IMR-90 (cell line): ENCODE data around the gene OAF. TPM values are rescaled to one million over a fixed set of nuclear protein-coding genes. Genes with fewer than 3 reads are reported as not detected.

Experiments
- ATAC-seq: fragments of 200-7000 bp; cut with Tn5 transposase; 2 replicates; pipeline ENCODE4 v1.9.1; 2020; ENCODE audit warnings: low read depth, mild to moderate bottlenecking, moderate library complexity
- BruUV-seq: library from RNA; stranded (reverse); fragments of 400-500 nt; replicated peaks from 2 replicates; lab custom pipeline; 2021; lab: Mats Ljungman, UMichigan
- CTCF ChIA-PET: fragments of 300-600 bp; formaldehyde crosslinking; extraction: SDS; loops from one replicate; lab custom pipeline; 2021; ENCODE audit warnings: antibody characterized with exemption; lab: Yijun Ruan, JAX
- POLR2A ChIA-PET: fragments of 300-600 bp; sonication (Branson Sonifier 250); formaldehyde crosslinking; loops from one replicate; lab custom pipeline; 2022; ENCODE audit warnings: antibody characterized with exemption; ENCODE audit not compliant: unreplicated experiment; lab: Charles Lee
- DNase-seq: peaks from one replicate; pipeline ENCODE4 v3.0.0; 2013
- H2AFZ ChIP-seq: replicated peaks from 2 replicates; pipeline ENCODE3; 2013; ENCODE audit warnings: low read length, mild to moderate bottlenecking; ENCODE audit not compliant: poor library complexity
- H2AK5ac ChIP-seq: 2 replicates; pipeline ENCODE4 v1.6.1; 2013; ENCODE audit warnings: low read depth, low read length, inconsistent platforms
- H2AK9ac ChIP-seq: replicated peaks from 2 replicates; pipeline ENCODE3; 2013; ENCODE audit warnings: mild to moderate bottlenecking, low read depth, low read length, moderate library complexity; ENCODE audit not compliant: poor library complexity
- H2BK120ac ChIP-seq: 2 replicates; pipeline ENCODE4 v1.6.1; 2013; ENCODE audit warnings: low read depth, low read length, inconsistent platforms
- H2BK15ac ChIP-seq: 3 replicates; pipeline ENCODE4 v1.6.1; 2013; ENCODE audit warnings: low read depth, low read length, inconsistent platforms
- H2BK20ac ChIP-seq: 2 replicates; pipeline ENCODE4 v1.6.1; 2013; ENCODE audit warnings: low read depth, mild to moderate bottlenecking, inconsistent platforms, low read length, moderate library complexity
- H2BK5ac ChIP-seq: 2 replicates; pipeline ENCODE4 v1.6.1; 2013; ENCODE audit warnings: mild to moderate bottlenecking, low read depth, low read length, inconsistent platforms; ENCODE audit not compliant: poor library complexity, severe bottlenecking
- H3K14ac ChIP-seq: replicated peaks from 2 replicates; pipeline ENCODE4 v1.6.1; 2013; ENCODE audit warnings: low read depth, low read length, inconsistent platforms
- H3K18ac ChIP-seq: 2 replicates; pipeline ENCODE4 v1.6.1; 2013; ENCODE audit warnings: low read depth, low read length, control low read depth
- H3K23ac ChIP-seq: 2 replicates; pipeline ENCODE4 v1.6.1; 2013; ENCODE audit warnings: low read depth, low read length, inconsistent platforms
- H3K27ac ChIP-seq: 2 replicates; pipeline ENCODE4 v1.5.1; 2013; ENCODE audit warnings: mild to moderate bottlenecking, control low read depth, low read length; ENCODE audit not compliant: insufficient read depth
- H3K27me3 ChIP-seq: 2 replicates; pipeline ENCODE4 v1.6.1; 2013; ENCODE audit warnings: low read length; ENCODE audit not compliant: control insufficient read depth, insufficient read depth
- H3K36me3 ChIP-seq: 2 replicates; pipeline ENCODE4 v1.6.1; 2013; ENCODE audit warnings: low read length, mixed read lengths; ENCODE audit not compliant: control insufficient read depth, insufficient read depth
- H3K4ac ChIP-seq: 2 replicates; pipeline ENCODE4 v1.6.1; 2013; ENCODE audit warnings: low read depth, low read length, inconsistent platforms
- H3K4me1 ChIP-seq: 2 replicates; pipeline ENCODE4 v1.6.1; 2013; ENCODE audit warnings: low read length, mixed read lengths; ENCODE audit not compliant: control insufficient read depth, insufficient read depth
- H3K4me2 ChIP-seq: 2 replicates; pipeline ENCODE4 v1.6.1; 2013; ENCODE audit warnings: low read depth, mild to moderate bottlenecking, control low read depth, low read length, moderate library complexity
- H3K4me3 ChIP-seq: 2 replicates; pipeline ENCODE4 v1.5.1; 2013; ENCODE audit warnings: low read depth, mild to moderate bottlenecking, control low read depth, low read length, moderate library complexity; ENCODE audit not compliant: insufficient read depth
- H3K56ac ChIP-seq: 2 replicates; pipeline ENCODE4 v1.6.1; 2013; ENCODE audit warnings: low read length, inconsistent platforms; ENCODE audit not compliant: insufficient read depth; ENCODE audit errors: extremely low read depth
- H3K79me1 ChIP-seq, 2 experiments: 2 replicates each; pipeline ENCODE4 v1.6.1; 2013; ENCODE audit warnings: low read length in 2 of 2, inconsistent platforms in 1 of 2, low read depth in 1 of 2
- H3K9ac ChIP-seq: 2 replicates; pipeline ENCODE4 v1.6.1; 2013; ENCODE audit warnings: low read depth, low read length, control low read depth
- H3K9me1 ChIP-seq: 2 replicates; pipeline ENCODE4 v1.6.1; 2013; ENCODE audit warnings: low read length, inconsistent platforms; ENCODE audit not compliant: insufficient read depth
- H3K9me3 ChIP-seq: 2 replicates; pipeline ENCODE4 v1.6.1; 2013; ENCODE audit warnings: low read length; ENCODE audit not compliant: control insufficient read depth, insufficient read depth
- H4K20me1 ChIP-seq: 2 replicates; pipeline ENCODE4 v1.6.1; 2013; ENCODE audit warnings: low read length, inconsistent platforms; ENCODE audit not compliant: insufficient read depth
- H4K5ac ChIP-seq: 2 replicates; pipeline ENCODE4 v1.6.1; 2013; ENCODE audit warnings: mild to moderate bottlenecking, low read depth, low read length, control low read depth
- H4K8ac ChIP-seq, 2 experiments: 2 replicates each; pipeline ENCODE4 v1.6.1; 2013; ENCODE audit warnings: low read depth in 2 of 2, low read length in 2 of 2, control low read depth in 1 of 2, inconsistent platforms in 1 of 2
- H4K91ac ChIP-seq: 2 replicates; pipeline ENCODE4 v1.6.1; 2013; ENCODE audit warnings: low read depth, low read length, inconsistent platforms; ENCODE audit not compliant: insufficient read depth
- CEBPB ChIP-seq: IDR thresholded peaks from 2 replicates; pipeline ENCODE4 v1.6.1; 2012; ENCODE audit warnings: low read depth, low read length, improper control_type of control experiment
- CHD1 ChIP-seq: IDR thresholded peaks from 2 replicates; pipeline ENCODE4 v1.6.1; 2012; ENCODE audit warnings: low read depth, low read length, improper control_type of control experiment
- CTCF ChIP-seq: conservative IDR thresholded peaks from 2 replicates; pipeline ENCODE4 v1.5.1; 2012; ENCODE audit warnings: mild to moderate bottlenecking, low read depth, low read length, improper control_type of control experiment
- ELK1 ChIP-seq: fragments of 150-350 bp; IDR thresholded peaks from 2 replicates; pipeline ENCODE4 v1.6.1; 2016; ENCODE audit warnings: low read depth, mild to moderate bottlenecking, low read length, moderate library complexity, borderline replicate concordance
- MAFK ChIP-seq: IDR thresholded peaks from 2 replicates; pipeline ENCODE4 v1.6.1; 2012; ENCODE audit warnings: low read depth, low read length, improper control_type of control experiment
- MAZ ChIP-seq: IDR thresholded peaks from 2 replicates; pipeline ENCODE4 v1.6.1; 2012; ENCODE audit warnings: low read depth, mild to moderate bottlenecking, low read length, improper control_type of control experiment, moderate library complexity, borderline replicate concordance
- MXI1 ChIP-seq: IDR thresholded peaks from 2 replicates; pipeline ENCODE4 v1.6.1; 2012; ENCODE audit warnings: low read depth, mild to moderate bottlenecking, low read length, moderate library complexity, borderline replicate concordance
- NFE2L2 ChIP-seq: fragments of 150-350 bp; IDR thresholded peaks from 2 replicates; pipeline ENCODE4 v1.6.1; 2016; ENCODE audit warnings: low read depth, mild to moderate bottlenecking, low read length
- POLR2A ChIP-seq: IDR thresholded peaks from 2 replicates; pipeline ENCODE4 v1.6.1; 2012; ENCODE audit warnings: mild to moderate bottlenecking, low read depth, low read length
- RAD21 ChIP-seq: IDR thresholded peaks from 2 replicates; pipeline ENCODE4 v1.6.1; 2012; ENCODE audit warnings: low read length, improper control_type of control experiment
- RCOR1 ChIP-seq: IDR thresholded peaks from 2 replicates; pipeline ENCODE4 v1.6.1; 2012; ENCODE audit warnings: mild to moderate bottlenecking, low read length, improper control_type of control experiment; ENCODE audit not compliant: insufficient replicate concordance
- RFX5 ChIP-seq: IDR thresholded peaks from 2 replicates; pipeline ENCODE4 v1.8.0; 2012; ENCODE audit warnings: low read depth, mild to moderate bottlenecking, low read length, moderate library complexity
- USF2 ChIP-seq: fragments of 150-350 bp; IDR thresholded peaks from 2 replicates; pipeline ENCODE4 v1.6.1; 2017; ENCODE audit warnings: mild to moderate bottlenecking, antibody characterized with exemption, low read length, low read depth
- WGBS, 2 experiments: methylation state at CpG; one replicate each; pipeline versions ENCODE4 v1.1.5 to v1.1.7; 2013; ENCODE audit warnings: missing lambda C conversion rate in 2 of 2; ENCODE audit not compliant: insufficient read length in 1 of 2; ENCODE audit errors: extremely low coverage in 2 of 2; 5-methylcytosine and 5-hydroxymethylcytosine counted together
- dilution Hi-C: fragments of 300-500 bp; cut with HindIII; formaldehyde crosslinking; loops from one replicate; pipeline ENCODE4 v1.14.3; 2018; ENCODE audit warnings: low sequenced_read_pairs; ENCODE audit not compliant: unreplicated experiment
- in situ Hi-C: fragments of 300-500 bp; cut with MboI; formaldehyde crosslinking; loops from 3 replicates; pipeline ENCODE4 v1.14.3; 2019; ENCODE audit warnings: low sequenced_read_pairs, inconsistent platforms, mixed read lengths
- intact Hi-C: fragments of 100-400 bp; cut with micrococcal nuclease; formaldehyde crosslinking; loops from 2 replicates; pipeline ENCODE4 v1.10.0; 2022
- polyA plus RNA-seq, 3 experiments: library from polyadenylated mRNA; depleted of rRNA; stranded (reverse); fragments of >200 nt; gene quantifications; 2 replicates each; pipeline ENCODE4 v1.2.3, GENCODE V29; 2012; ENCODE audit warnings: low replicate concordance in 1 of 3
- total RNA-seq: library from RNA; depleted of rRNA; stranded (reverse); fragments of >200 nt; gene quantifications from 2 replicates; pipeline ENCODE4 v1.2.3, GENCODE V29; 2012

OAF gene
- total and polyA plus RNA-seq, 2 of the 4 experiments (the other 2 are of a cell fraction), result 9.9 to 42.0 TPM

- dilution Hi-C loops, result no loop called here
- peak overlapping the region; percentile 84 for H2BK20ac ChIP-seq
- peak overlapping the region; percentile 84 for H3K4ac ChIP-seq
- H3K9ac ChIP-seq, result peak overlapping the region; percentile 88
- H3K4me1 ChIP-seq, result peaks cover 15% of the 10 kb centered on the region
- H3K4me3 ChIP-seq, result peak overlapping the region; percentile 77
- peak overlapping the region; percentile 63; the same call in 1 of the 3 replicates for H2BK15ac ChIP-seq
- intact Hi-C loops, result loop anchor here (5.0 kb wide), 2 partner anchors 38 to 483 kb away; partner anchors contain the start of gene NECTIN1
- no peaks in the 10 kb centered on the region for H3K36me3 ChIP-seq
- H3K56ac ChIP-seq, result peak overlapping the region; percentile 70
- CTCF ChIA-PET, result no interaction called here
- H2BK120ac ChIP-seq, result peak overlapping the region; percentile 66
- no peaks in the 10 kb centered on the region for H3K27me3 ChIP-seq
- WGBS, 2 experiments, result 20% methylated on average over 7 of the region's 26 CpGs; no CpG with 5 or more reads in 1 of the 2 experiments
- BruUV-seq, result no TSS peak
- H3K18ac ChIP-seq, result peak overlapping the region; percentile 92
- peak overlapping the region; percentile 97 for H3K4me2 ChIP-seq
- peak overlapping the region; percentile 57 for H3K23ac ChIP-seq
- DNase-seq (no peak), ATAC-seq (no peak)
- peak overlapping the region; percentile 48 for H3K14ac ChIP-seq
- peak overlapping the region; percentile 94 to 96 for H4K8ac ChIP-seq
- TF ChIP-seq MXI1, result no peak
- TF ChIP-seq MAZ, result no peak
- TF ChIP-seq NFE2L2, result no peak
- no peak for TF ChIP-seq RFX5
- TF ChIP-seq CEBPB, result no peak
- no peak for TF ChIP-seq CHD1
- TF ChIP-seq RAD21, result no peak
- TF ChIP-seq USF2, result no peak
- TF ChIP-seq ELK1, result no peak
- no peak for TF ChIP-seq MAFK
- no peak for TF ChIP-seq POLR2A
- TF ChIP-seq CTCF, result no peak
- TF ChIP-seq RCOR1, result no peak
- peak overlapping the region; percentile 63 for H2AK9ac ChIP-seq
- peak overlapping the region; percentile 37 for H2AK5ac ChIP-seq
- peak overlapping the region; percentile 92 for H3K27ac ChIP-seq
- peak overlapping the region; percentile 96 for H4K5ac ChIP-seq
- peak overlapping the region; percentile 74 for H4K91ac ChIP-seq
- H3K79me1 ChIP-seq, result peaks cover 20 to 41% of the 10 kb centered on the region in 2 experiments
- in situ Hi-C loops, result no loop called here
- H2AFZ ChIP-seq, result peak overlapping the region; percentile 89
- POLR2A ChIA-PET, result no interaction called here
- peaks cover 13% of the 10 kb centered on the region for H3K9me1 ChIP-seq
- no peaks in the 10 kb centered on the region for H3K9me3 ChIP-seq
- H2BK5ac ChIP-seq, result peak overlapping the region; percentile 18
- no peaks in the 10 kb centered on the region for H4K20me1 ChIP-seq
Measured at GRCh38 chr11:120209746-120210625, 846 bp upstream of the OAF start.
